ENCODE results near the gene OR5D18. TPM values are rescaled to one million over a fixed set of nuclear protein-coding genes. Genes with fewer than 3 reads are reported as not detected.
"Not testable (repeated sequence)": the region's sequence is repeated elsewhere in the genome, so short reads cannot be mapped to it uniquely, and the experiment has no call there.

Gene OR5D18
- total RNA-seq (not detected), total RNA-seq (0 reads per million in 2 donors)

- no peak within 1 kb of the TSS for H3K4me3 Mint-ChIP-seq
- no peaks in the 10 kb centered on the region for H3K9me3 ChIP-seq (ENCODE audit: control insufficient read depth, low read length, poor library complexity, severe bottlenecking)
- no peak within 1 kb of the TSS for H3K27ac Mint-ChIP-seq
- H3K36me3 Mint-ChIP-seq (ENCODE audit: low read depth) = no peaks in the 10 kb centered on the region
- ATAC-seq (no peak), DNase-seq (no peak)
- H3K4me1 Mint-ChIP-seq = no peaks in the 10 kb centered on the region
- H3K27me3 Mint-ChIP-seq = no peaks in the 10 kb centered on the region
Observed at GRCh38 chr11:55819330-55819729, at the start of gene OR5D18. TSS of gene OR5D18 (plus strand) at chr11:55819630. CDS start at chr11:55819630, 0 bp downstream.

- Mint-ChIP-seq H3K27me3 (no peaks in the 10 kb centered on the region), H3K4me3 (no peak within 1 kb of the TSS), H3K27ac (no peak within 1 kb of the TSS), H3K36me3 (ENCODE audit: low read depth) (no peaks in the 10 kb centered on the region), H3K4me1 (no peaks in the 10 kb centered on the region)
- no peak for ATAC-seq
- no peaks in the 10 kb centered on the region for H3K9me3 ChIP-seq (ENCODE audit: control insufficient read depth, low read length, poor library complexity, severe bottlenecking)
- no peak for DNase-seq
Observed at GRCh38 chr11:55773138-55773537, 46.3 kb upstream of the OR5D18 start, which contains the start of gene OR5D13. TSS of gene OR5D13 (plus strand) at chr11:55773438. CDS start at chr11:55773438, 0 bp downstream.

GRCh38 chr11:55791606-55792005 is 27.8 kb upstream of the OR5D18 start:
- Mint-ChIP-seq H3K36me3 (ENCODE audit: low read depth) (no peaks in the 10 kb centered on the region), H3K27me3 (no peaks in the 10 kb centered on the region), H3K4me1 (no peaks in the 10 kb centered on the region), H3K4me3 (no peak overlapping the region), H3K27ac (no peak overlapping the region)
- H3K9me3 ChIP-seq (ENCODE audit: control insufficient read depth, low read length, poor library complexity, severe bottlenecking) = no peaks in the 10 kb centered on the region
- ATAC-seq (no peak), DNase-seq (no peak)

GRCh38 chr11:55793321-55793720 is 26.1 kb upstream of the OR5D18 start:
- no peak for ATAC-seq
- no peaks in the 10 kb centered on the region for H3K36me3 Mint-ChIP-seq (ENCODE audit: low read depth)
- DNase-seq = no peak
- no peak overlapping the region for H3K4me3 Mint-ChIP-seq
- H3K9me3 ChIP-seq (ENCODE audit: control insufficient read depth, low read length, poor library complexity, severe bottlenecking) = no peaks in the 10 kb centered on the region
- H3K4me1 Mint-ChIP-seq = no peaks in the 10 kb centered on the region
- no peak overlapping the region for H3K27ac Mint-ChIP-seq
- H3K27me3 Mint-ChIP-seq = no peaks in the 10 kb centered on the region

GRCh38 chr11:55795256-55795655 is 24.2 kb upstream of the OR5D18 start, which contains the start of gene OR5D14:
TSS of gene OR5D14 (plus strand) at chr11:55795556. CDS start at chr11:55795556, 0 bp downstream.
- DNase-seq (no peak), ATAC-seq (no peak)
- no peak within 1 kb of the TSS for H3K27ac Mint-ChIP-seq
- H3K36me3 Mint-ChIP-seq (ENCODE audit: low read depth) = no peaks in the 10 kb centered on the region
- no peak within 1 kb of the TSS for H3K4me3 Mint-ChIP-seq
- H3K27me3 Mint-ChIP-seq = no peaks in the 10 kb centered on the region
- no peaks in the 10 kb centered on the region for H3K9me3 ChIP-seq (ENCODE audit: control insufficient read depth, low read length, poor library complexity, severe bottlenecking)
- H3K4me1 Mint-ChIP-seq = no peaks in the 10 kb centered on the region

- Mint-ChIP-seq H3K27ac (no peak overlapping the region), H3K4me3 (no peak overlapping the region), H3K36me3 (ENCODE audit: low read depth) (no peaks in the 10 kb centered on the region), H3K4me1 (no peaks in the 10 kb centered on the region), H3K27me3 (no peaks in the 10 kb centered on the region)
- H3K9me3 ChIP-seq (ENCODE audit: control insufficient read depth, low read length, poor library complexity, severe bottlenecking) = no peaks in the 10 kb centered on the region
- no peak for DNase-seq
- ATAC-seq = no peak
Observed at GRCh38 chr11:55806248-55806647, 13.2 kb upstream of the OR5D18 start.

- DNase-seq (no peak), ATAC-seq (no peak)
- Mint-ChIP-seq H3K4me1 (no peaks in the 10 kb centered on the region), H3K4me3 (no peak within 1 kb of the TSS), H3K27me3 (no peaks in the 10 kb centered on the region), H3K27ac (no peak within 1 kb of the TSS), H3K36me3 (ENCODE audit: low read depth) (no peaks in the 10 kb centered on the region)
- H3K9me3 ChIP-seq (ENCODE audit: control insufficient read depth, low read length, poor library complexity, severe bottlenecking) = no peaks in the 10 kb centered on the region
Observed at GRCh38 chr11:55811067-55811466, 8.4 kb upstream of the OR5D18 start, which contains the start of gene OR5L1. TSS of gene OR5L1 (plus strand) at chr11:55811367. CDS start at chr11:55811467, 100 bp downstream.

- Mint-ChIP-seq H3K4me3 (no peak within 1 kb of the TSS), H3K4me1 (no peaks in the 10 kb centered on the region), H3K36me3 (ENCODE audit: low read depth) (no peaks in the 10 kb centered on the region), H3K27ac (no peak within 1 kb of the TSS), H3K27me3 (no peaks in the 10 kb centered on the region)
- ATAC-seq (no peak), DNase-seq (no peak)
- peaks cover 3% of the 10 kb centered on the region for H3K9me3 ChIP-seq (ENCODE audit: control insufficient read depth, low read length, poor library complexity, severe bottlenecking)
Observed at GRCh38 chr11:55826919-55827318, 7.5 kb downstream of the OR5D18 start, which contains the start of gene OR5L2. TSS of gene OR5L2 (plus strand) at chr11:55827219. CDS start at chr11:55827219, 0 bp downstream.

GRCh38 chr11:55838452-55838851 is 19.0 kb downstream of the OR5D18 start, which contains the start of gene OR5D16:
TSS of gene OR5D16 (plus strand) at chr11:55838752. CDS start at chr11:55838752, 0 bp downstream.
- no peaks in the 10 kb centered on the region for H3K4me1 Mint-ChIP-seq
- ATAC-seq = no peak
- DNase-seq = no peak
- no peaks in the 10 kb centered on the region for H3K27me3 Mint-ChIP-seq
- H3K4me3 Mint-ChIP-seq = no peak within 1 kb of the TSS
- H3K27ac Mint-ChIP-seq = no peak within 1 kb of the TSS
- H3K9me3 ChIP-seq (ENCODE audit: control insufficient read depth, low read length, poor library complexity, severe bottlenecking) = no peaks in the 10 kb centered on the region
- no peaks in the 10 kb centered on the region for H3K36me3 Mint-ChIP-seq (ENCODE audit: low read depth)

GRCh38 chr11:55847453-55847852 is 28.0 kb downstream of the OR5D18 start:
- H3K27ac Mint-ChIP-seq = no peak overlapping the region
- ATAC-seq (no peak), DNase-seq (no peak)
- H3K36me3 Mint-ChIP-seq (ENCODE audit: low read depth) = no peaks in the 10 kb centered on the region
- no peaks in the 10 kb centered on the region for H3K27me3 Mint-ChIP-seq
- no peaks in the 10 kb centered on the region for H3K4me1 Mint-ChIP-seq
- no peak overlapping the region for H3K4me3 Mint-ChIP-seq
- H3K9me3 ChIP-seq (ENCODE audit: control insufficient read depth, low read length, poor library complexity, severe bottlenecking) = no peaks in the 10 kb centered on the region

GRCh38 chr11:55849037-55849436 is 29.6 kb downstream of the OR5D18 start:
- H3K27me3 Mint-ChIP-seq = no peaks in the 10 kb centered on the region
- no peaks in the 10 kb centered on the region for H3K9me3 ChIP-seq (ENCODE audit: control insufficient read depth, low read length, poor library complexity, severe bottlenecking)
- no peaks in the 10 kb centered on the region for H3K36me3 Mint-ChIP-seq (ENCODE audit: low read depth)
- no peaks in the 10 kb centered on the region for H3K4me1 Mint-ChIP-seq
- no peak for DNase-seq
- ATAC-seq = no peak
- no peak overlapping the region for H3K4me3 Mint-ChIP-seq
- H3K27ac Mint-ChIP-seq = no peak overlapping the region

- no peaks in the 10 kb centered on the region for H3K4me1 Mint-ChIP-seq
- DNase-seq (no peak), ATAC-seq (no peak)
- H3K36me3 Mint-ChIP-seq (ENCODE audit: low read depth) = no peaks in the 10 kb centered on the region
- no peaks in the 10 kb centered on the region for H3K27me3 Mint-ChIP-seq
- no peak overlapping the region for H3K27ac Mint-ChIP-seq
- H3K9me3 ChIP-seq (ENCODE audit: control insufficient read depth, low read length, poor library complexity, severe bottlenecking) = no peaks in the 10 kb centered on the region
- H3K4me3 Mint-ChIP-seq = no peak overlapping the region
Observed at GRCh38 chr11:55852141-55852540, 32.7 kb downstream of the OR5D18 start.

GRCh38 chr11:55854704-55855103 is 35.3 kb downstream of the OR5D18 start:
- Mint-ChIP-seq H3K36me3 (ENCODE audit: low read depth) (no peaks in the 10 kb centered on the region), H3K4me1 (no peaks in the 10 kb centered on the region), H3K4me3 (no peak overlapping the region), H3K27me3 (no peaks in the 10 kb centered on the region), H3K27ac (no peak overlapping the region)
- no peaks in the 10 kb centered on the region for H3K9me3 ChIP-seq (ENCODE audit: control insufficient read depth, low read length, poor library complexity, severe bottlenecking)
- DNase-seq (no peak), ATAC-seq (no peak)

GRCh38 chr11:55867354-55867753 is 47.9 kb downstream of the OR5D18 start:
- H3K27ac Mint-ChIP-seq; H3K27me3 Mint-ChIP-seq; DNase-seq; H3K36me3 Mint-ChIP-seq (ENCODE audit: low read depth); ATAC-seq; H3K4me1 Mint-ChIP-seq; H3K4me3 Mint-ChIP-seq; H3K9me3 ChIP-seq (ENCODE audit: control insufficient read depth, low read length, poor library complexity, severe bottlenecking): not testable (repeated sequence)
